HG03139 (cell line): ENCODE measurements around the gene CCSAP.
"Not testable (repeated sequence)": the region's sequence is repeated elsewhere in the genome, so short reads cannot be mapped to it uniquely, and the experiment has no call there.

Experiments
- ATAC-seq: cut with Tn5 transposase; IDR thresholded peaks from one replicate; pipeline ENCODE4 v1.9.1; 2021; ENCODE audit not compliant: unreplicated experiment

The CCSAP gene

DNA sequence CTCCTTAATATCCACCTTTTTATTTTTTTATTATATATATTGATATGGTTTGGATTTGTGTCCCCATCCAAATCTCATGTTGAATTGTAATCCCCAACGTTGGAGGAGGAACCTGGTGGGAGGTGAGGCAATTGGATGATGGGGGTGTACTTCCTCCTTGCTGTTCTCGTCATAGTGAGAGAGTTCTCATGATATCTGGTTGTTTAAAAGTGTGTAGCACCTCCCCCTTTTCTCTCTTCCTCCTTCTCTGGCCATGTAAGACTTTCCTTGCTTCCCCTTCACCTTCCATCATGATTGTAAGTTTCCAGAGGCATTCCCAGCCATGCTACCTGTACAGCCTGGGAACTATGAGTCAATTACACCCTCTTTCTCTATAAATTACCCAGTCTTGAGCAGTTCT is 22.7 kb upstream of the CCSAP start:
- ATAC-seq, result no peak

DNA sequence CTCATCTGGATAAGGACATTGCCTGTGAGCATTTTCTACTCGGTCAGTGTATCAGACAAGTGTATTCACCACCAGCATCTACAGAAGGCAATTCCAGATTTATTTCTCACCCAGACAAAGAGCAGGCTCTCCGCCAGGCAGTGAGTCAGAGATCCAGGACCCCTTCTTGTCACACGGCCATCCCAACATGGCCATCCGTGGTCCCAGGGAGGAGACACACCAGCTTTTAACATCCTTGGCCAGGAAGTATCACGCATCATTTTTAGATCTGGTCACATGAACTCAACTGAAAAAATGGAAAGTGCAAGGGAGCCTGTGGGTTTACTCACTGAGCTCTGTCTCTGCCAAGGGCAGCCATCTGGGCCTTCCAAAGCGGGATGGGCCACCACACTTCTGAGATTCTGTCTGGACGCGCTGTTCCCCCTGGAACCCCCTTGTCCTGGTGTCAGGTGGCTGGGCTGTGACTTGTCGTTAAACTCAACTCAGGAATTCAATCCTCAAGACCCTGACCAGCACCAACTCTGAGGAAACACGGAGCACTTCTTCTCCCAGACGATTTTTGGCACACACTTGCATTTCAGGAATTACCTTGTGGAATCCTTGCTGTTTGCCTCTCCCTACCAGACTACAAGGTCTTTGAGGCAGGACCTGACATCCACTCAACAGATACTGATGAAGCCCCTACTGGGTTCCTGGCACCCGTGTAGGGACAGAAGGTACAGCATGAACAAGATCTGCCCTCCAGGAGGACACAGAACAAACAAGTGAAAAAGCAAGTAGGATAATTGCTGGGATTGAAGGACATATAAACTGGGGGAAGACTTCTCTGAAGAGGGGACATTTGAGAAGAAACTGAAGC is 21.6 kb upstream of the CCSAP start:
- ATAC-seq, result no peak

DNA sequence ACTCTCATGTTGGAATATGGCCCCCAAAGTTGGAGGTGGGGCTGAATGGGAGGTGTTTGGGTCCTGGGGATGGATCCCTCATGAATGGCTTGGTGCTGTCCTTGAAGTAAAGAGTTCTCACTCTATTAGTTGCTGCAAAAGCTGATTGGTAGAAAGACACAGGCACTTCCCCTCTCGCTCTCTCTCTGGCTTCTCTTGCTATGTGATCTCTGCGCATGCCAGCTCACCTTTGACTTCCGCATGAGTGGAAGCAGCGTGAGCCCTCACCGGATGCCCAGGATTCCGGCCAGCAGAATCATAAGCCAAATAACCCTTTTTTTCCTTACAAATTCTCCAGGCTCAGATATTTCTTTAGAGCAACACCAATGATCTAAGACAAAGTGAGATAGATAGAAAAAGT is 20.9 kb upstream of the CCSAP start:
- ATAC-seq, result no peak

DNA sequence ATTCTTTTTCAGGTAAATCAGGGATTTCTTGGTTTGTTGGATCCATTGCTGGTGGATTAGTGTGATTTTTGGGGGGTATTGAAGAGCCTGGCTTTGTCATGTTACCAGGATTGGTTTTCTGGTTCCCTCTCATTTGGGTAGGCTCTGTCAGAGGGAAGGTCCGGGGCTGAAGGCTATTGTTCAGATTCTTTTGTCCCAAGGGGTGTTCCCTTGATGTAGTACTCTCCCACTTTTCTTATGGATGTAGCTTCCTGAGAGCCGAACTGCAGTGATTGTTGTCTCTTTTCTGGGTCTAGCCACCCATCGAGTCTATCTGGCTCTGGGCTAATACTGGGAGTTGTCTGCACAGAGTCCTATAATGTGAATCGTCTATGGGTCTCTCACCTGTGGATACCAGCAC is 17.6 kb upstream of the CCSAP start:
- ATAC-seq, result no peak

DNA sequence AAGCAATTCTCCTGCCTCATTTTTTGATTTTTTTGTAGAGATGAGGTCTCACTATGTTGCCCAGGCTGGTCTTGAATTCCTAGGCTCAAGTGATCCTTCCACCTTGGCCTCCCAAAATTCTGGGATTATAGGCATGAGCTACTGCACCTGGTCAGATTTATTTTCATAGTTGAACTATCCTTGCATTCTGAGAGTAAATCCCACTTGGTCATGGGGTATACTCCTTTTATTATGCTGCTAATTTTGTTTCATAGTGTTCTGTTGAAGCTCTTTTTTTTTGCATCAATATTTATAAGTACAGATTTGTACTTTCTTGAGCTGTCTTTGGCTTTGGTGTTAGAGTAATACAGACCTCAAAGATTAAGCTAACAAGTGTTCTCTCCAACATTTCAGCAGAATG is 12.8 kb upstream of the CCSAP start:
- ATAC-seq, result no peak

DNA sequence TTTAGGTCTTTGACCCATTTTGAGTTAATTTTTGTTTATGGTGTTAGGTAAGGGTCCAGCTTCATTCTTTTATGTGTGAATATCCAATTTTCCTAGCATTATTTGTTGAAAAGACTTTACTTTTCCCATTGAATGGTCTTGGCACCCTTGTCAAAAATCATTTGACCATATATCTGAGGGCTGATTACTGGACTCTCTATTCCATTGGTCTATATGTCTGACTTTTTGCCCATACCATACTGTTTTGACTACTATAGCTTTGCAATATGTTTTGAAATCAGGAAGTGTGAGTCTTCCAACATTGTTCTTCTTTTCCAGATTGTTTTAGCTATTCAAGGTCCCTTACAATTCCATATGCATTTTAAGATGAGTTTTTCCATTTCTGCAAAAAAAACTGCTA is 11.4 kb upstream of the CCSAP start:
- ATAC-seq, result no peak

DNA sequence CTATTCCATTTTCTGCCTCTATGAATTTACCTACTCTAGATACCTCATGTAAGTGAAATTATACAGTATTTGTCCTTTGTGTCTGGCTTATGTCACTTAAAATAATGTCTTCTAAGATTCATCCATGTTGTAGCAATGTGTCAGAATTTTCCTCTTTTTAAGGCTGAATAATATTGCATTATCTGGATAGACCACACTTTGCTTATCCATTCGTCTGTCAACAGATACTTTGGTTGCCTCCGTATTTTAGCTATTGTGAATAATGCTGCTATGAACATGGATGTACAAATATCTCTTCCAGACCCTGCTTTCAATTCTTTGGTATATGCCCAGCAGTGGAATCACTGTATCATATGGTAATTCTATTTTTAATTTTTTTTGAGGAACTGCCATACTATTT is 10.1 kb upstream of the CCSAP start:
- no peak for ATAC-seq

DNA sequence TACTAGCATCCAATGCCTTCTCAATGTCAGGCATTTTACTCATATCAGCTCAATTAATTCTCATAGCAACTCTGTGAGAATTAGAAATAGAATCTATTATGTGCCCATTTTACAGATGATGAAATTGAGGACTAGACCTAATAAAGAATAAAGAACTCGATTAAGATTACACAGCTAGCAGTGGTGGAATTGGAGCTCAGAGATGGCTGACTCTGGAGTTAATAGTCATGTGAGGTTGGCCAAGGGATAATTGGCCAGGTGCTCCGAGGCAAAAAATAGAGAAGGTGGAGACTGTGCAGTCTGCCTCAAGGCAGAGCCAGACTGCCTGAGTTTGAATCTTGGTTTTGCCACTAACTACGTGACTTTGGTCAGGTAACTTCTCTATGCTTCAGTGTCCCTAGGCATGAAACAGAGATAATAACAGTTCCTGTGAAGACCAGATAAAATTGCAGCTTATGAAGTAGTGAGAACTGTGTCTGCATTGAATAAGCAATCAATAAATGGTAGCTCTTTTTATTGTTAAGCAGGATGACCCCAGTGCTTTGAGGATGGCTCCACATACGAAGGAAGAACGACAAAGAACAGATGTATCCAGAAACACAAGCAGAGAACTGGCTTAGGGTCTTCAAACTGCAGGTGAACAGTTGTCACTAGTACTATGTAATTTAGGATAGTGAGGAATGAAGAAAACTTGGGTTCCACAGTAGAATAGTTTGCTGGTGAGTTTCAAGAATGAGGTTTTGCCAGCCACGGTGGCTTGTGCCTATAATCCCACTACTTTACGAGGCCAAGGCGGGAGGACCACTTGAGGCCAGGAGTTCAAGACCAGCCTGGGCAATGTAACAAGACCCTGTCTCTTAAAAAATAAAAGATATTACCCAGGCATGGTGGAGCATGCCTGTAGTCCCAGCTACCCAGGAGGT is 6.9 kb upstream of the CCSAP start:
- ATAC-seq, result no peak

DNA sequence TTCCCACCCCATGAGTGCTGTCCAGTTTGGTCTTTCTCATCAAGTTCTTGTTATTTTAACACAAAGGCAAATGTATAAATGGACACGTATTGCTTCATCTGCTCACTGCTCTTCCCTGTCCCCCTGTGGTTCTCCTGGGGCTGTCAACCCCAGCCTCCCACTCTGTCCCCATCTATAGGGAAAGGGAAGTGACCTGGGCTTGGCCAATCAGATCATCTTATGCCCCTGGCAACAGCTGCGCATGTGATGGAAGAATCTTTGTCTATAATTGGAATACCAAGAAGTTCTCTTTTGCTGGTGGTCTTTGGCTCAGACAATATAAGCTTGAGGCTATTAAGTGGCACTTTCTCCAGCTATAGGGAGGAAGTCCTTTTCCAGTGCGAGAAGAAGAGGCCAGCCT is 4.7 kb upstream of the CCSAP start:
- no peak for ATAC-seq

DNA sequence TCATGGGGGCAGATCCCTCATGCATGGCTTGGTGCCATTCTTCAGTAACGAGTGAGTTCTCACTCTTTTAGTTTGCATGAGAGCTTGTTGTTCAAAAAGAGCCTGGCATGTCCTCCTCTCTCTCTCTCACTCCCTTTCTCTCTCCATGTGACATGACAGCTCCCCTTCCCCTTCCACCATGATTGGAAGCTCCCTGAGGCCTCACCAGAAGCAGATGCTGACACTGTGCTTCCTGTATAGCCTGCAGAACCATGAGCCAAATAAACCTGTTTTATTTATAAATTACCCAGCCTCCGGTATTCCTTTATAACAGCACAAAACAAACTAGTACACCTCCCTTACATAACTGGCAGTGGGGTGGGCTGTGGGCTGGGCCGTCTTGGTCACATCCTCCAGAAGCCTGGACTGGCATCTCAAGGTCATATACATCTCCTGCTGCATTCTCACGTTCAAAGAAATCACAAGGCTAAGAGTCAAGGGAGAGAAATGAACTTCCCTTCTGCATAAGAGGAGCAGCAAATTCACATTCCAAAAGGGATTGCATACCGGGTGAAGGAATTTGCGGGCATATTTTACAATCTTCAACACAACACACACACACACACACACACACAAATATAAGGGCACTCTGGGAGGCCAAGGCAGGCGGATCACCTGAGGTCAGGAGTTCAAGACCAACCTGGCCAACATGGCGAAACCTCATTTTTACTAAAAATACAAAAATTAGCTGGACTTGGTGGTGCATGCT is 2.3 kb upstream of the CCSAP start:
- ATAC-seq, result no peak

DNA sequence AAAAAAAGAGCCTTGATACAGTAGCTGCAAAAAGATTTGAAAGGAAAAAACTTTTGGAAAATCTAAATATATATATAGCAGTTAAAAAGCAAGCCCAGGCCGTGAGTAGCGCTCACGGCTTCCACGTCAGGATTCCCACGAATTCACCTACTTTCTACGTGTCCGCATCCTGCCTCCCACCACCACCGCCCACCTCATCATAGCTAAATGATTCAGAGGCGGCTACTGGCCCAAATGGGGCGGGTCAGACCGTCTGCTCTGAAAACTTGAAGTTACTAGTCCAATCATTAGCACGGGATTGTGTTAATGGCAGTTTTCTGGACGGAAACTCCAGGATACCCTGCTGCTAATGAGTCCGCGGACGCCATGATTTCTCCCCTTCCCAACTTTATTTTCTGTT is 1.3 kb upstream of the CCSAP start:
- no peak for ATAC-seq

DNA sequence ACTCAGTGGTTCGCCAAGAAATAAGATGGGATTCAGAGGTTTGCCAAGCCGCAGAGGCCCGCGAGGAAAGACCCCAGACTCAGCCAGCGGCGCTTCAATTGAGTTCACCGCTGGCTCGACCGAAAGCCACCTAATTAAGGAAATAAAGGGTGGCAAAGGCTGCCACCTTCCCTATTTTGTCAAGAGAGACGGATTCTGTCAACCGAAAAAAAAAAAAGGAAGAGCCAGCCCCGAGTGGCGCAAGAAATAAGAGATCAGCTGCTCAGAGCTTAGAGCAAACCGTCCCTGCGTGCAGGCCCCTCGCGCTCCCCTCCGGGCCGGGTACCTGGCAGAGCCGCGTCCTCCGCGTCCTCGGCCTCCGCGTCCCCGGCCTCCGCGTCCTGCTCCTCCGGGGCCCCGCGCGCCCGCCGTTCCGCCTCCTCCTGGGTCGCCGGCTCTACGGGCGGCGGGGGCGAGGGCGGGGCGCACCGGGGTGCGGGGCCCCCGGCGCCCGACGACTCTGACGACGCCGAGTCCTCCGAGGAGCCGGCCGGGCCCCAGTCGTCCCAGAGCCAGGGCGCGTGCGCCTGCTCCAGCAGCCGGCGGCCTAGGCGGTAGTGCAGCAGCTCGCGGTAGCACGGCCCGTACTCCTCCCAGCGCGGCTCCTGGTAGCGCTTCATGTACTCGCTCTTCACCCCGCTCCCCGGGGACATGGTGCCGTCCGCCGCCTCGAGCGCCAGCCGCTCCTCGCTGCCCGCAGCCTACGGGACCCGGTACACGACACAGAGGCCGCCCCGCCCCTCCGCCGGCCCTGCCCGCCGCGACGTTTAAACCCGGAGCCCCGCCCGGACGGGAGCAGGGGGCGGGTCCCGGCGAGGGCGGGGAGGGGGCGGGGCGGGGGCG is 832 bp downstream of the CCSAP start:
- ATAC-seq, result peak; percentile 61

DNA sequence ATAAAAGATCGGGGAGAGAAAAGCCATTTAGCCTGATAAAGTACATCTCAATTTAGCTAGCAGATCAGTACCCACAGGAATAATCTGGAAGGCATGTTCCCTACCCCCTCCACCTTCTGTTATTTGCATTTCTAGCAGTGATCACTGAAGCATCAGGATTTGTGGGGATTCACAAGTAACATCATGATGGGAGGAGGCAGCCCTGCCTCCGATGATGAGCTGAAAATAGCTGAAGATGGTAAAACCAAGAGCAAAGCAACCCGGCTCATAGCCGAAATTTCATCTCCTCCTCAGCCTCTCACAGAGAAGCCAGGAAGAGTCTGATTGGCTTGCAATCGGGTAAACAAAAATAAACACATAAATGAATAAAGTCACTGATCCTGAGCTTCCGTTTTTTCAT is 2.4 kb downstream of the CCSAP start:
- no peak for ATAC-seq

DNA sequence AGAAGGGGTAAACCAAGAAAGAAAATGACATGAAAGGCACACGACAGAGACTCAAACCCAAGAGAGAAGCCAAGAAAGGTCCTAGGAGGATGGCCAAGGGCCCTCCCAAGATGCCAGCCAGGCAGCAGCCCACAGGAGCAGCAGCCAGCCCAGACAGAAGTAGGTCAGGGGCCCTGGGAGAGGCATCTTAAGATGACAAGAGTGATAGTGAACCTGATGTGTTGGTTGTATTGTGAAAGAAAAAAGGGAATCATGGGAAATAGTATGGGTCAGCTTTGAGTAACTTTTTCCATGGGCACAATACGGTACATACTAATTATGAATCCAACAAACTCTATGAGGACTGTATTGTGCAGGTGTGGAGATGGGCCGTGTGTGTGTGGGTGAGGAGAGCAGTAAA is 3.3 kb downstream of the CCSAP start:
- no peak for ATAC-seq

DNA sequence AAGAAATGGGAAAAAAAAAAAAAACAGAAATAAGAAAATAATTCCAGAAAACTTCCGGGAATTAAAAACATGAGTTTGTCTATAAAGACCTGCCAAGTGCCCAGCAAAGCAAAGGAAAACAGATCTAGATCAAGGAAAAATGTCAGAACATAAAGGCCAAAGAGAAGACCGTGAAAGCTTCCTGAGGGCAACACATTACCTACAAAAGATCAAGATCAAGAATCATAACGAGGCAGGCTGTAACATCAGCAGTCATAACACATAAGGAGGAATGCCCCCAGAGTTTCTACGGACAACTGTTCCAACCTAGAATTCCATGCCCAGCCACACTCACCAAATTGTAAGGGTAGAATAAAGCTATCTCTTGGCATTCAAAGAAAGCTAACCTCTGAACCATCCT is 3.8 kb downstream of the CCSAP start:
- no peak for ATAC-seq

DNA sequence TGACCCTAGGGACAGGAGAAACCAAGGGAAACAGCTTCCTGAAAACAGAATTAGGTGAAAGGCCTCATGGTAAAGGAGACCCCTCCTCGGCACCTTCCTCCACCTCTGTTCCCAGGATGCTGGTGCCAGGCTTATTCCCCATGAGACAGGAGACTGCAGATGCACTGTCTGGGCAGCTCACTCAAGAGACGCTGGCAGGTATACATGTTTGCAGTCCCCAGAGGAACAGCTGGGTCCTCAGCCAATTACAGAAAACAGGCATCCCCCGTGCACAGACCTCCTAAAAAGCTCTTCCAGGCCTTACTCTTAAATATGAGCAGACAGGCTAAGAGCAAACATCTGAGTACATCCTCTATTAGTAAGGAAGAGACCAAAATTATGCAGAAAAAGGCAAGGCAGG is 6.5 kb downstream of the CCSAP start:
- ATAC-seq, result no peak

DNA sequence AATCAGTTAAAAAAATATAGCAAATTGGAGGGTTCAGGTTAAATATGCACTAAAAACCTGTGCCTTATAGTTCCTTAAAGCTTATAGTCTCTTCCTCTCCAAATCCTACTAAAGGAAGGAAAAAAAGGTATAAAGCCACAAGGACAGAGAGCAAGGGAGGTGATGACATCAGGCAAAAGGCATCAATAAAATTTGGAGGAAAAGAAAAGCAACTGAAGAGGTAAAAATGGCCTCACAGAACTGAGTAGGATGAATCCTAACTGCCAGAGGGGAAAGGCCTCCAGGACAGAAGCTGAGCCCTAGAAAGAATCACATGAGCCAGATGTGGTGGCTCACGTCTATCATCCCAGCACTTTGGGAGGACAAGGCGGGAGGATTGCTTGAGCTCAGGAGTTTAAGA is 8.1 kb downstream of the CCSAP start:
- no peak for ATAC-seq

DNA sequence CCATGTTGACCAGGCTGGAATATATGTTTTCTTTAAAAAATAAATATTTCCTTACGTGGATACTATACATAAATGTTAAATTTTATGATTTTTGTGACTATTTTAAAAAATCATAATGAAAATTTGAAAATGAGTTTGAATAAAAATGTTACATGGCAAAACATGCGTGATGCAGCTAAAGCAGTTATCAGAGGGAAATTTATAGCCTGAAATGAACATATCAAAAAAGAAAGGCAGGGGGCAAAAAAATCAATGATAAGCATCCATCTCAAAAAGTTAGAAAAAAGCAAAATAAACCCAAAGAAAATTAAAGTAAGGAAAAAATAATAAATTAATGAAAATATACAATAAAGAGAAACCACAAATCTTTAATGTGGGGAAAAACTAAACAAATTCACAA is 8.6 kb downstream of the CCSAP start:
- no peak for ATAC-seq

DNA sequence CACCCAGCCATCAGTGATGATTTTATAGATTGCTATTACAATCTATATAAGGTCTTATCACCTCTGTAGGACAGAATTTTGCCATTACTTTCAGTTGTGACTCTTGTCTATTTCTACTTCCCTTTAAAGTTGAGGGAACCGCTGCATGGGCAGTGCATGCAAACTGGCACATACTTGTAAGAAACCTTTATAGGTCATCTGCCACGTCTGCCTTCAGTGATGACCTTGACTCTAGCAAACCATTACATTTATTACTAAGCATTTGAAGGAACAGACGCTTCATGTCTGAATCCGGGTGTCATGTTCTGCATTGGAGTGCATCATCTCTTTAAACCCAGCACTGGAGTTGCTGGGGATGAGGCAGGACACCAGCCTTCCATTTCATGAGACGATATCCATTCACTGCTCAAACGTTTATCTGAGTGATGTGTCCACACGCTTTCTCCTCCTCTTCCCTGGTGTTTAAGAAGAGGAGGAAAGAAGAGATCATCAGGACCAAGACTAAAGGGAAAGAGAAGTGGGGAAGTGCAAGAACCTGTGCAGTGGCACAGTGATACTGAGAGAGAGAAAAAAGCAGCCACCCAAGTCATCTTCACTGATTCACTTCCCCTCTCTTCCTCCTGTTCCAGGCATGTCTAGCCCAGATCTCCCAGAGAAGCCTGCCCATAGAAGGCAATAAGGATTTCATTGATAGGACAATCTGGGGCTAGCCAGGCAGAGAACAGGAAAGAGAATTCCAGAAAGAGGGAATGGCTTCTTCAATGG is 14.1 kb downstream of the CCSAP start:
- no peak for ATAC-seq

DNA sequence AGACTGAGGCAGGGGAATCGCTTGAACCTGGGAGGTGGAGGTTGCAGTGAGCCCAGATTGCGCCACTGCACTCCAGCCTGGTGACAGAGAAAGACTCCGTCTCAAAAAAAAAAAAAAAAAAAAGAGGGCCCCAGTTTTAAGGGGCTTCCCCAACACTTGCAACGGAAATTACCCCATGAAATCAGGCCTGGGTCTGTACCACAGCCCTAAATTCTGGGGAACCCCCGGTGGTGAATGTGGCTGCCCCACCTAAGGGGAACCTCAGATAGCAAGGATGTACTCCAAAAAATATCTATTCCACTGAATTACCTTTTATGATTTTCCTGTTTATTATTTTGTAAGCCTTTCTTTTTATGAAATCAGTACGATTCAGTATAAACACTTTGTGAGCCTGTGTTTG is 15.1 kb downstream of the CCSAP start:
- not testable (repeated sequence) for ATAC-seq
